ENCODE data around the gene BMAL1. TPM values are rescaled to one million over a fixed set of nuclear protein-coding genes. Genes with fewer than 3 reads are reported as not detected.

The BMAL1 gene
- total RNA-seq, 1 experiment from 2014 or later, result 10.9 TPM

DNA sequence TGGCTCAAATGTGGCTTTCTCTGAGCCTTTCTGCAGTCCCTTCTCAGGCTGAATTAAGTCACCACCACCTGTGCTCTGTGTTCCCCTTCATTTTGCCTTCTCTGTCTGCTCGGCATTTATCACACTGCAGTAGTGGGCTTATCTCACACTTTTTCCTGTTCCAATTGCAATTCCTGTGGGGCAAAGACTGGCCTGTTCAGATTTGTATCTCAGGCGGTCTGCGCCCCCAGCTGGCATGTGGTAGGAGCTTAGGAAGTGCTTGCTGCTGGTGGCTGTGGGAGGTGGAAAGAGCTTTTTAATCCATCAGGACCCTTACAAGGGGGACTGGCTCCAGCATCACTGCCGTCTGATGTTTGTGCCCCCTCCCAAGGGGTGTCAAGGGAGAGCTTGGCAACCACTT lies 21.2 kb downstream of the BMAL1 start:
- Histone ChIP-seq H2AFZ (ENCODE audit: low read length) (no peak overlapping the region), H3K79me2 (ENCODE audit: low read length) (no peaks in the 10 kb centered on the region)

DNA sequence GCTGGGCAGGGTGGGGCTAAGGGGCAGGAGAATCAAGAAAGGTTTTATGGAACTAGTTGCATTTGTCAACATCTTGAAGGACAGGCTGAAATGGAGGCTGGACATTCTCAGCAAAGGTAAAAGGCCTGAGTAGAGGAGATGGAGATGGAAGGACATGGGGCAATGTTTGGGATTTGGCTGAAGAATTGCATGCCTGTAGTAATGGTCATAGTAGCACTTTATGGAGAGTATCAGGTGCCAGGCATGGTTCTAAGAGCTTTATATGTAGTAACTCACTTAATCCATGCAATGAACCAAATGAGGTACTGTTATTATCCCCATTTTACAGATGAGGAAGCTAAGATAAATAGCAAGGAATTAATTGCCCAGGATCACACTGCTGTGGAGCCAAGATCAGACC lies 23.9 kb downstream of the BMAL1 start:
- Histone ChIP-seq H3K27me3 (ENCODE audit: low read length) (no peaks in the 10 kb centered on the region), H3K9me2 (replicated peaks; ENCODE audit: low read length) (no peaks in the 10 kb centered on the region), H3K36me3 (ENCODE audit: low read depth, low read length) (no peaks in the 10 kb centered on the region), H3K4me1 (ENCODE audit: insufficient read depth, low read length) (no peaks in the 10 kb centered on the region), H3K27ac (ENCODE audit: low read length) (no peak overlapping the region), H3K9ac (ENCODE audit: low read length) (no peak overlapping the region), H3K4me2 (ENCODE audit: low read length) (no peak overlapping the region), H4K20me1 (ENCODE audit: low read length) (no peaks in the 10 kb centered on the region), H2AFZ (ENCODE audit: low read length) (no peak overlapping the region), H3K79me2 (ENCODE audit: low read length) (no peaks in the 10 kb centered on the region), H3K9me3 (ENCODE audit: low read length) (no peaks in the 10 kb centered on the region), H3F3A (ENCODE audit: low read length, unreplicated experiment) (no peaks in the 10 kb centered on the region), H3K4me3 (ENCODE audit: low read length) (no peak overlapping the region)
- ATAC-seq (no peak), DNase-seq (no peak)
- CTCF ChIA-PET, result no interaction called here
- TF ChIP-seq CTCF (conservative IDR thresholded peaks at IDR 0.05; ENCODE audit: low read depth, low read length) (no peak), EZH2 (IDR thresholded peaks at IDR 0.05; ENCODE audit: low read length, unreplicated experiment) (no peak), EZH2phosphoT487 (IDR thresholded peaks at IDR 0.05; ENCODE audit: borderline replicate concordance, low read length) (no peak)
- POLR2A ChIA-PET (ENCODE audit: unreplicated experiment), result no interaction called here
- intact Hi-C loops (cut with micrococcal nuclease), result no loop called here
- no TSS peak for BruUV-seq (replicated peaks)

More for the DNA sequence above, 21.2 kb downstream of the BMAL1 start:
- ATAC-seq (no peak), DNase-seq (no peak)
- intact Hi-C loops (cut with micrococcal nuclease), result no loop called here
- Histone ChIP-seq H3K4me3 (ENCODE audit: low read length) (no peak overlapping the region), H3K4me2 (ENCODE audit: low read length) (no peak overlapping the region), H3K27me3 (ENCODE audit: low read length) (no peaks in the 10 kb centered on the region), H3K27ac (ENCODE audit: low read length) (no peak overlapping the region), H3K4me1 (ENCODE audit: insufficient read depth, low read length) (no peaks in the 10 kb centered on the region), H4K20me1 (ENCODE audit: low read length) (no peaks in the 10 kb centered on the region), H3K9ac (ENCODE audit: low read length) (no peak overlapping the region), H3K36me3 (ENCODE audit: low read depth, low read length) (no peaks in the 10 kb centered on the region), H3K9me3 (ENCODE audit: low read length) (no peaks in the 10 kb centered on the region), H3F3A (ENCODE audit: low read length, unreplicated experiment) (no peaks in the 10 kb centered on the region), H3K9me2 (replicated peaks; ENCODE audit: low read length) (no peaks in the 10 kb centered on the region)
- no peak for TF ChIP-seq EZH2phosphoT487 (IDR thresholded peaks at IDR 0.05; ENCODE audit: borderline replicate concordance, low read length)
- TF ChIP-seq EZH2 (IDR thresholded peaks at IDR 0.05; ENCODE audit: low read length, unreplicated experiment), result no peak
- no peak for TF ChIP-seq CTCF (conservative IDR thresholded peaks at IDR 0.05; ENCODE audit: low read depth, low read length)
- BruUV-seq (replicated peaks), result no TSS peak
- ChIA-PET POLR2A (ENCODE audit: unreplicated experiment) (no interaction called here), CTCF (no interaction called here)

- POLR2A ChIA-PET (ENCODE audit: unreplicated experiment), result no interaction called here
Measured at GRCh38 chr11:13302420-13302958, 24.9 kb downstream of the BMAL1 start.

More at GRCh38 chr11:13302420-13302958, 24.9 kb downstream of the BMAL1 start:
- H3K79me2 ChIP-seq (ENCODE audit: low read length), result no peaks in the 10 kb centered on the region
- H3K27ac ChIP-seq (ENCODE audit: low read length), result no peak overlapping the region
- H3K4me3 ChIP-seq (ENCODE audit: low read length), result no peak overlapping the region
- no peak overlapping the region for H3K4me2 ChIP-seq (ENCODE audit: low read length)
- no peaks in the 10 kb centered on the region for H3K27me3 ChIP-seq (ENCODE audit: low read length)
- BruUV-seq (replicated peaks), result no TSS peak
- H3K4me1 ChIP-seq (ENCODE audit: insufficient read depth, low read length), result no peaks in the 10 kb centered on the region
- H4K20me1 ChIP-seq (ENCODE audit: low read length), result no peaks in the 10 kb centered on the region
- DNase-seq (no peak), ATAC-seq (no peak)
- intact Hi-C loops (cut with micrococcal nuclease), result no loop called here
- no peak overlapping the region for H2AFZ ChIP-seq (ENCODE audit: low read length)
- no peaks in the 10 kb centered on the region for H3K36me3 ChIP-seq (ENCODE audit: low read depth, low read length)
- no peak overlapping the region for H3K9ac ChIP-seq (ENCODE audit: low read length)
- TF ChIP-seq EZH2 (IDR thresholded peaks at IDR 0.05; ENCODE audit: low read length, unreplicated experiment) (no peak), CTCF (conservative IDR thresholded peaks at IDR 0.05; ENCODE audit: low read depth, low read length) (no peak), EZH2phosphoT487 (IDR thresholded peaks at IDR 0.05; ENCODE audit: borderline replicate concordance, low read length) (no peak)
- no peaks in the 10 kb centered on the region for H3F3A ChIP-seq (ENCODE audit: low read length, unreplicated experiment)
- no peaks in the 10 kb centered on the region for H3K9me3 ChIP-seq (ENCODE audit: low read length)
- no peaks in the 10 kb centered on the region for H3K9me2 ChIP-seq (replicated peaks; ENCODE audit: low read length)
- CTCF ChIA-PET, result no interaction called here
